Naive thymus-derived CD8-positive, alpha-beta T cell (primary cell): Measurements from ENCODE around the gene HSPB7. TPM values are rescaled to one million over a fixed set of nuclear protein-coding genes. Genes with fewer than 3 reads are reported as not detected.
"Not testable (repeated sequence)": the region's sequence is repeated elsewhere in the genome, so short reads cannot be mapped to it uniquely, and the experiment has no call there.

Experiments
- ATAC-seq, 2 donors: fragments of 150-1000 bp; cut with Tn5 transposase in 1 of 2; sonication (Bioruptor Pico), chemical (Tn5 transposase) in 1 of 2; 1 replicate in 1 of 2; 2 replicates in 1 of 2; pipeline ENCODE4 v1.10.0; 2021; ENCODE audit warnings: mild to moderate bottlenecking in 2 of 2, moderate library complexity in 2 of 2
- POLR2A ChIA-PET: fragments of 350-600 bp; sonication (Branson Sonifier 250); formaldehyde crosslinking; loops from one replicate; lab custom pipeline; 2021; ENCODE audit warnings: antibody characterized with exemption; lab: Charles Lee
- DNase-seq, 10 donors: peaks; one replicate each; pipeline versions ENCODE4 v3.0.0 to v3.0.0-alpha.2; 2020 to 2022
- H3K27ac Mint-ChIP-seq, 10 donors: one replicate each; pipeline ENCODE4 v1.8.0; 2020 to 2022; ENCODE audit warnings: mild to moderate bottlenecking in 10 of 10, mixed read lengths in 10 of 10, moderate library complexity in 4 of 10, inconsistent platforms in 1 of 10
- H3K27me3 Mint-ChIP-seq, 5 donors: one replicate each; pipeline ENCODE4 v1.8.0; 2021 to 2022; ENCODE audit warnings: mixed read lengths in 5 of 5
- H3K36me3 Mint-ChIP-seq, 3 donors: one replicate each; pipeline ENCODE4 v1.8.0; 2020 to 2022; ENCODE audit warnings: mixed read lengths in 3 of 3, mild to moderate bottlenecking in 2 of 3, inconsistent platforms in 1 of 3
- H3K4me1 Mint-ChIP-seq, 4 donors: one replicate each; pipeline ENCODE4 v1.8.0; 2021 to 2022; ENCODE audit warnings: mixed read lengths in 4 of 4
- H3K4me3 Mint-ChIP-seq, 10 donors: one replicate each; pipeline ENCODE4 v1.8.0; 2020 to 2022; ENCODE audit warnings: mild to moderate bottlenecking in 10 of 10, mixed read lengths in 10 of 10, moderate library complexity in 6 of 10, inconsistent platforms in 1 of 10
- H3K9me3 Mint-ChIP-seq, 9 donors: one replicate each; pipeline ENCODE4 v1.8.0; 2020 to 2022; ENCODE audit warnings: mixed read lengths in 9 of 9, mild to moderate bottlenecking in 3 of 9, inconsistent platforms in 1 of 9, moderate library complexity in 1 of 9
- polyA plus RNA-seq, 3 donors: library from polyadenylated mRNA; unstranded; fragments of 300-500 nt; fragmentation: Illumina TruSeq; gene quantifications; one replicate each; pipeline ENCODE4 v1.2.3, GENCODE V29; 2021
- total RNA-seq, 8 experiments: library from RNA in 2 of 8; stranded (reverse) in 2 of 8; gene quantifications; one replicate each; pipeline ENCODE4 v1.2.3 and lab custom pipeline; 2021 to 2026

HSPB7 gene
- not detected for total RNA-seq
- not detected for polyA plus RNA-seq
- 0 reads per million in 6 experiments for total RNA-seq (lab: John Stamatoyannopoulos, UW)

DNA sequence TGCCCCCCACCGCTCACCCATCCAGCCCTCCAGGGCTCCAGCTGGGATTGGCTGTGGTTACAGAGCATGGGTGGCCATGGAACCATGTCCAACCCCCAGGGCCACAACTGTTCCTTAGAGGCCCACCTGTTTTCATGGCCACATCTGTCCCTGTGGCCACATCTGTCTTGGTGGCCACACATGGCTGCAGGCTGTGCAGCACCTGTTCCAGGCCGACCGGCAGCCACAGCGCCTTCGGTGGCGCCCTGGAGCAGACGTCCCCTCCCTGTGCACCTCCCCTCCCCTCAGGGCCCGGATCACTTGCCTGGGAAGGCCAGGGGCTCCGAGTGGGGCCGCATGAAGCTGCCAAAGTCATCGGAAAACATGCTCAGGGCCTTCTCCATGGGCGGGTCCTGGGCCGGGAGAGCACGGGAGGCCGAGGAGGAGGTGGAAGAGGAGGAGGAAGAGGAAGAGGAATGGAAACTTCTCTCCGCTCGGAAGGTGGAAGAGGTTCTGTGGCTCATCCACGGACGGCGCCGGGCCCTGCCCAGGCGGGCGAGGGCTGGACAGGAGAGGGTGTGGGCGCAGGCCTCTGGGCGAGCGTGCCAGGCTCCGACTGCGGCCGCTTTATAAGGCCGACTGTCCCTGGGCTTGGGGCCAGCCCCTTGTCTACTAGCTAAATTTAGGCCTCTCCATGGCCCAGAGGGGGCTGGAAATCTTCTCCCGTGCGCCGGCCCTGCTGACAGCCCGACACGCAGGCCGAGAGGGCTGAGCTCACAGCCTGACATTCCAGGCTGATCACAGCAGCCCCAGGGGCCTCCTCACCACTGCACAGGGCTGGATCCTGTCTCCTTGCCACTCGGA lies at the start of gene HSPB7:
TSS of gene HSPB7 (minus strand) at position 583 of the 843 bp plus-strand sequence. CDS start at position 503, 80 bp downstream.
- DNase-seq (no peak), ATAC-seq (no peak)
- Mint-ChIP-seq H3K9me3 (no peaks in the 10 kb centered on the region), H3K36me3 (no peaks in the 10 kb centered on the region), H3K4me1 (peaks cover 0 to 6% (median 1%) of the 10 kb centered on the region in 4 donors), H3K27me3 (peaks cover 0 to 6% (median 0%) of the 10 kb centered on the region in 5 donors), H3K27ac (no peak within 1 kb of the TSS), H3K4me3 (no peak within 1 kb of the TSS)
- POLR2A ChIA-PET: no interaction called here

DNA sequence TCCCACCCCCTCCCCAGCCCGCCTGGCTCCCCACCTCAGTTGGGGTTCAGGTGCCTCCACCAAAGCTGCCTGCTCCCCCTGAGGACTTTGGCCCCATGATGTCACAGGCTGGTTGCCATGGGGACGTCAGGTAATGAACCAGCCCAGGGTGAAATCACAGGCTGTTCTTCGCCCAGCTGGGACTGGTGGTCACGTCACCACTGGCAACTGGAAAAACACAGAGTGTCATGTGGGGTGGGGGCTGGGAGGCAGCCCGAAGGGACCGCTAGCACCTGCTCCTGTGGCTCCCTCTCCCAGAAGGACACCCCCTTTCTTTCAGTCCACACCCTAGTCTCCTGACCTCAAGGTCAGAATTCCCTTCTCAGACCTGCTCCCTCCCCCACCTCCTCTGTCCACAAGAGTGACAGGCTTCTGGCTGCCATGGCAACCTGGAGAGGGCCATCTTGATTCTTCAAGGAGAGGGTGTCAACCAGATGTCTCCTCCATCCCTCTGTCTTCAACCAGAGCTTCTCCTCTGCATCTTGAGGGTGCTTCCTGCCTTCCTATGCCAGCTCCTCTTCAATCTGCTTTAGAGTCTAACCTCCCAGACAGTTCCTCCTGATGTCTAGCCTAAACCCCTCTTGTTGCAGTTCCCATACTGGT lies 49.4 kb upstream of the HSPB7 start:
- Mint-ChIP-seq H3K9me3 (no peaks in the 10 kb centered on the region), H3K4me3 (no peak overlapping the region), H3K27ac (peak overlapping the region in 1 of 10 donors; percentile 47), H3K27me3 (peaks cover 3 to 23% (median 14%) of the 10 kb centered on the region in 5 donors), H3K4me1 (peaks cover 10 to 31% (median 18%) of the 10 kb centered on the region in 4 donors), H3K36me3 (no peaks in the 10 kb centered on the region)
- peak in 1 of 2 donors; percentile 30 for ATAC-seq
- POLR2A ChIA-PET: interaction anchor here (0.5 to 0.6 kb wide), 2 partner anchors 19 to 876 kb away, joined by 3 read pairs; no protein-coding TSS in a partner anchor
- no peak for DNase-seq

DNA sequence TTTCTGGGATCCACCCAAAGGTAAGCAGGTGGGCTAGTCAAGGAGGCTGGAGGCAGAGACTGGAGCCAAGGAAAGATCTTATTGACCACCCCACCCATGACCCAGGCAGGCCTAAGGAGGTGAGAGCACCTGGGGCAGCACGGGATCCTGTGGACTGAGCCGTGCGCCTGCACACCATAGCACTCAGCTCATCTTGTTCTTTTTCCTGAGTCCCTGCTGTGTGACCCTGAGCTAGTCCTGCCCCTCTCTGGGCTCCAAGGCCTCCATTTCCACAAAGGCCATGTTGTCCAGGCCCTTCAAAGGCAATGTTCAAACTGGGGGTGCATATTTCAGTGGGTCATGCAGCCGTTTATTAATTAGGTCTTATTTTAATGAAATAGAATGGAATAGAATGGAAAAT lies 48.4 kb upstream of the HSPB7 start:
- POLR2A ChIA-PET: no interaction called here
- no peak overlapping the region for H3K4me3 Mint-ChIP-seq
- no peaks in the 10 kb centered on the region for H3K36me3 Mint-ChIP-seq
- ATAC-seq (no peak), DNase-seq (no peak)
- H3K27me3 Mint-ChIP-seq: peaks cover 1 to 21% (median 14%) of the 10 kb centered on the region in 5 donors
- H3K4me1 Mint-ChIP-seq: peaks cover 9 to 31% (median 17%) of the 10 kb centered on the region in 4 donors
- H3K9me3 Mint-ChIP-seq: no peaks in the 10 kb centered on the region
- no peak overlapping the region for H3K27ac Mint-ChIP-seq

DNA sequence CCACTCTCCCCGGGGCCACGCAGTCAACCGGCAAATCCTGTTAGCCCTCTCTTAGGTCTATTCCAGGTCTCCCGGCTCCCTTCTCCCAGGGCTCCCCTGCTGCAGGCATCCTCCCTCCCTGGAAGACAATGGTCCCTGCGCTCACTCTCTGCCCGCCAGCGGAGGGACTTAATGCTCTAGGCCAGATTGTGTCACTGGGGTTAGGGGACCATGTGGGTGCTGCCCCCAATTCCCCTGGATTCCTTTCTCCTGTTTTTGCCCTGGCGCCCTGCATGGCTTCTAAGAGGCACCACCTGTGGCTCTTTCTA lies 47.4 kb upstream of the HSPB7 start:
- Mint-ChIP-seq H3K4me1 (peaks cover 9 to 23% (median 14%) of the 10 kb centered on the region in 4 donors), H3K27ac (peak overlapping the region in 1 of 10 donors; percentile 38), H3K9me3 (no peaks in the 10 kb centered on the region), H3K27me3 (peaks cover 1 to 21% (median 18%) of the 10 kb centered on the region in 5 donors), H3K4me3 (no peak overlapping the region), H3K36me3 (no peaks in the 10 kb centered on the region)
- DNase-seq (no peak), ATAC-seq (no peak)
- POLR2A ChIA-PET: no interaction called here

DNA sequence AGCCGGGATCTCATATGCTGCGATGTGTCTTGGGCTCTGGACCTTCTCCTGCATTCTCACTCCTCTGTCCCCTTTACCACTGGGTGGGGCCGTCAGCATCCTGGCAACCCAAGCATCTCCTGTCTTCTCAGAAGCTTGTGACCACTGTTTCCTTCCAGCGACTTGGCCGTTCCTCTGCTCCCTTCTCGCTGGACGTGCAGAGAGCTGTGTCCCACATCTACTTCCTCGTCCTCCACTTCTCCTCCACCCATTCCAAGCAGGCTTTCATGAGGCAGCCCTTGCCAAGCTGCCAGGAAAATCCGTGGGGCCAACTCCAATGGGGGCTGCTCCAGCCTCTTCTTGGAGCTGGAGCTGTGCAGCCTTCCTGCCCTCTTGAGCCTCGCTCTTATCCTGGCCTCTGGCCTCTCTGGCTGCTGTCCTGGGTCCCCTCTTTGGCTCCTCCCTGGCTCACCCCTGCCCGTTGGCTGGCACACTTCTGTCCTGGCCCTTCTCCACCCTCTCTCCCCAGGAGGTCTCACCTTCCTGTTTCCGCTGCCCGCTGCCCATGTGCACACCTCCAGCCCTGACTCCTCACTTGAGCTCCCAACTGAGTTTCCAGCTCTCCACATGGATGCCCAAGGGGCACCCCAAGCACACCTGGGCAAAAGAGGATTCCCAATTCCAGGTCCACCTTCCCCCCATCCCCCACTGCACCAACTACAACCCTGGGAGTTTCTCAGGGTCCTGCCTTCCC lies 46.9 kb upstream of the HSPB7 start:
- H3K27ac Mint-ChIP-seq: peak overlapping the region in 2 of 10 donors; percentile 38 to 46
- DNase-seq (no peak), ATAC-seq (no peak)
- no peaks in the 10 kb centered on the region for H3K9me3 Mint-ChIP-seq
- POLR2A ChIA-PET: no interaction called here
- no peak overlapping the region for H3K4me3 Mint-ChIP-seq
- H3K27me3 Mint-ChIP-seq: peaks cover 2 to 21% (median 18%) of the 10 kb centered on the region in 5 donors
- no peaks in the 10 kb centered on the region for H3K36me3 Mint-ChIP-seq
- H3K4me1 Mint-ChIP-seq: peaks cover 7 to 18% (median 10%) of the 10 kb centered on the region in 4 donors

DNA sequence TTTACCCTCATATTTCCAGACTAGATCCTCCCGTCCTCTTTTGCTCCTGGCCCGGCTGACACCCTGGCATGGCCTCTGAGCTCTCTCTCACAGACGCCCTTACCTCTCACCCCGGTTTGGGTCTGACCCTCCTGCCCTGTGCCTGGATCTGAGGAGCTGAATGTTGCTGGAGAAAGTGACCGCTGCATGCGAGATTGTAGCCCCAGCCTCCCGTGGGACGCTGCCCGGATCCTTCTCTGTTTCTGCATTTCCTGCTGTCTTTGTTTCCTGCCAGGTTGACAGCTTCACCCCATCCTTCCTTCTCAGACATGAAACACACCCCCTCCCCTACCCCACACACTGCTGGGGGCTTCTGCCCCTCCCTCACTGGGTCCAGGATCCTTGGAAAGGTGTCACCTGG lies 46.1 kb upstream of the HSPB7 start:
- Mint-ChIP-seq H3K27me3 (peaks cover 2 to 21% (median 18%) of the 10 kb centered on the region in 5 donors), H3K9me3 (no peaks in the 10 kb centered on the region), H3K4me1 (peaks cover 7 to 18% (median 10%) of the 10 kb centered on the region in 4 donors), H3K36me3 (no peaks in the 10 kb centered on the region), H3K4me3 (no peak overlapping the region), H3K27ac (peak overlapping the region in 2 of 10 donors; percentile 38 to 46)
- no peak for DNase-seq
- ATAC-seq: no peak
- POLR2A ChIA-PET: no interaction called here

DNA sequence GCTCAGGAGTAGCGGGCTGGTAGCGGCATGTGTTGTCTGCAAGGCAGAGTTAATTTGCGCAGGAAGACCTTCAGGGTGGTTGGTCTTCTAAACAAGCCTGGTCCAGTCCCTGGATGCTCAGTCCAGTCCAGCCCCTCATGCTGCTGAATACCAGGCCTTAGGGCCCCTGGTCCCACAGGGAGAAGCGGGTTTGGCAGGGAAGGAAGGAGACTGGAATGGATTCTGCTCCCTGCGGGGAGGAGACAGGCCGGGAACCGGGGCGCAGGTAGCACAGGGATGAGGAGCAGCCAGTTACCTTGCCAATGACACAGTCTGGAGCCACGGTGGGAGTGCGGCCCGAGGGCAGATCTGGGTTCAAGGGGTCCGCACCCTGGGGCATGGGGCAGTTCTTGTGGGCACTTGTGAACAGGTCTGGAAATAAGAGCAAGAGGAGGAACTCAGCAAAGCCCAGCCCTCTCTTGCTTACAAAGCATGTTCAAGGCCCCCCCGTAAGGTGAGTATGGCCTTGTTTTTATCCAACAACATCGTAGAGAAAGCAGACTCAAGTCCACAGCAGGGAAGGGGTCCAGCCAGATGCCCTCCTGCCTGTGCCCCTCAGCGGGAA lies 45.5 kb upstream of the HSPB7 start:
- Mint-ChIP-seq H3K36me3 (no peaks in the 10 kb centered on the region), H3K4me3 (no peak overlapping the region), H3K27me3 (peaks cover 1 to 21% (median 15%) of the 10 kb centered on the region in 5 donors), H3K27ac (no peak overlapping the region), H3K4me1 (peaks cover 6 to 18% (median 10%) of the 10 kb centered on the region in 4 donors), H3K9me3 (no peaks in the 10 kb centered on the region)
- ATAC-seq: no peak
- no peak for DNase-seq
- POLR2A ChIA-PET: no interaction called here

DNA sequence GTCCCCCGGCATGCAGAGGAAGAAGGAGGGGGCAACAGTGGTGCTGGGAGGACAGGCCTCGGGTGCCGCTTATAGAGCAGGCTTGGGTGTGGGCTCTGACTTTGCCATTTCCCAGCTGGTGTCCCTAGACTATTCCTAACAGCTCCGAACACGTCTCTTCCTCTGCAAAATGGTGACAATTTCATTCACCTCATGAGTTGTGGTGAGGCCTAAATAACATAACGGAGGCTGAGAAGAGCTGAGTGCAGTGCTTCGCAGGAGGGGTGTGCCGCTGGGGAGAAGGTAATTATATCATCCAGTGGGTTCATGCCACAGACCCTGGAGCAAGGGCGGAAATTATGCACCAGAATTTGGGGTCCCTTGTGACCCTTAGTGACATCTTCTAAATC lies 44.8 kb upstream of the HSPB7 start:
- not testable (repeated sequence) for H3K27ac Mint-ChIP-seq

DNA sequence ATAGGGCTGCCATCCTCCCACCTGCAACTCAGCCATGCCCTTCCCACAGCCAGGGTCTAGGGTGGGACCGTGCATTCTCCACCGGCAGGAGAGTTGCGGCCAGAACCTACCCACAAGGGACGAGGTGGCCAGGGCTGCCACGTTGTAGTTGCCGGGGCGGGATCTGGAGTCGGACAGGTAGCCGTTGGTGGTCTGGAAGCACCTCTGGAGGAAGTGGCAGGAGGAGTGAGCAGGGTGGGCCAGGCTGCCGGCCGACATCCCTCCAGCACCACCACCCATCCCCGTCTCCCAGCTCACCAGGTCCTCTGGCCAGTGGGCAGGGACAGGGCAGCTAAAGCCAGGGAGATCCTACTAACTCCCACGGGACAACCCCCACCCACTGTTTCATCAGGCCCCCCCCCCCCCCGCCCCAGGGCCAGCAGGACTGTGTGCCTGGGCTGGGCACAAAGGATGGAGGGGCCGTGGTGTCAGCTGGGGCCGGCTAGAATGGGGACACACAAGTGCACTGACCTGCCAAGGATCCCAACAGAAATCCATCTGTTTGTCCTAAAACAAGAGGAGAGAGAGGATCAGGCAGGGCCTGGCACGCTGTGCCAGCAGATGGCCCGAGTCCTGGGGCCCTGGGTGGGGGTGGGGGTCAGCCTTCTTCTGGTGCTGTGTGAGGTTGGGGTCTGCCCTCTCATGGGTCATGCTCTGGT lies 44.3 kb upstream of the HSPB7 start:
- ATAC-seq, H3K4me3 Mint-ChIP-seq, POLR2A ChIA-PET, DNase-seq, H3K9me3 Mint-ChIP-seq, H3K27ac Mint-ChIP-seq, H3K36me3 Mint-ChIP-seq: not testable (repeated sequence)
- peaks cover 6 to 18% (median 10%) of the 10 kb centered on the region in 4 donors for H3K4me1 Mint-ChIP-seq
- H3K27me3 Mint-ChIP-seq: peaks cover 1 to 27% (median 10%) of the 10 kb centered on the region in 5 donors

More for the DNA sequence above, 44.8 kb upstream of the HSPB7 start:
- ATAC-seq, DNase-seq, POLR2A ChIA-PET, H3K36me3 Mint-ChIP-seq, H3K4me3 Mint-ChIP-seq, H3K9me3 Mint-ChIP-seq: not testable (repeated sequence)
- Mint-ChIP-seq H3K4me1 (peaks cover 6 to 18% (median 10%) of the 10 kb centered on the region in 4 donors), H3K27me3 (peaks cover 1 to 22% (median 15%) of the 10 kb centered on the region in 5 donors)

DNA sequence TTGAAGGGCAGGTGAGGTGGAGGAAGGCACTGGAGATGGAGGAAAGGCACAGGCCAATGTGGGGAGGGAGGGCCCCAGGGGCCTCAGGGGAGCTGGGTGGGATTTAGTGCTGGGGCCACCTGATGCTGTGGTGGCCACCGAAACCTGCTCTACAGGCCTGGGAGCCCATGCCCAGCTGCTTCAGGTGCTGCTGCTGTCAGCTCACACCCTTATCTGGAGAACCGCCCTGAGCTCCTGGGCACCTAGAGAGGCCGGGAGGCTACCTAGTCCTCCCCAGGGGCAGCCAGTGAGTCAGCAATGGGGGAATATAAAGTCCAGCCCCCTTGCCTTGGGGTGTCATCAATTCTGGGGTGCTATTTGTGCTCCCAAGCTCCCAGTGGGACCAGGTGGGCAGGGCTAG lies 43.4 kb upstream of the HSPB7 start:
- POLR2A ChIA-PET: no interaction called here
- Mint-ChIP-seq H3K9me3 (no peaks in the 10 kb centered on the region), H3K4me1 (peaks cover 6 to 19% (median 10%) of the 10 kb centered on the region in 4 donors), H3K36me3 (no peaks in the 10 kb centered on the region), H3K4me3 (no peak overlapping the region), H3K27me3 (peaks cover 1 to 27% (median 10%) of the 10 kb centered on the region in 5 donors), H3K27ac (no peak overlapping the region)
- ATAC-seq: no peak
- no peak for DNase-seq

DNA sequence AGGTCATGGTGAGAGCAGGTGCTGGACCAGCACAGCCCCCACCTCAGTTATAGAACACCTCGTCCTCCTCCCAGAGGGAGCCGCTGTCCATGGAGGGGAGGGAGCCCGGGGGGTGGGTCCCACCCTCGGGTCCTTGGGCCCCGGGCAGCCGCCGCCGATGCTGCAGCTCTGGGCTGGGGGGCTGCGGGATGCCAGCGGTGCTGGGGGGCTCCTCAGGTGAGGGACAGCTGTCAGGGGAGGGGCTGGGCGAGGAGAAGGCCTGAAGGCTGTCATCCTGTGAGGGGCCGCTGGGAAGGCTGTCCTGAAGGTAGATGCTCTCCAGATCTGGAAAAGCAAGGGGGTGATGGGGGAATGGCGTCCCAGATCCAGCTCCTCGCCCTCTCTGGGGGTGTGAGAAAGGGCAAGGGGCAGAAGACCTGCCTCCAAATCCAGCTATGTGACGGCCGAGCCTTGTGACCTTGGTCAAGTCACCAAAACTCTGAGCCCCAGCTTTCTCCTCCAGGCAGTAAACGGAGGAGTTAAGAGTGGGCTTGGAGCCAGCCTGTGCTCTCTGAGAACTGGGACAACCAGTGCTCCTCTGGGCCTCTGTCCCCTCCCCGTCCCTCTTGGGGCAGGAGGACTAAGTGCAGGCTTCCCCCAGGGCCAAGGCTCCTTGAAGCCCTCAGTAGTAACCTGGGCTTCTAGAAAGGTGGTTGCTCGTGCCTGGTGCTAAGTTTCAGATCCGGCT lies 40.7 kb upstream of the HSPB7 start:
- H3K27ac Mint-ChIP-seq, H3K36me3 Mint-ChIP-seq, ATAC-seq, POLR2A ChIA-PET, H3K4me3 Mint-ChIP-seq, H3K4me1 Mint-ChIP-seq, H3K9me3 Mint-ChIP-seq, DNase-seq, H3K27me3 Mint-ChIP-seq: not testable (repeated sequence)
